ENCODE data around the gene DYNC2H1.

The DYNC2H1 gene

GRCh38 chr11:103279821-103280220 lies 170.6 kb downstream of the DYNC2H1 start:
- DNase-seq: no peak

- DNase-seq: no peak
Observed at GRCh38 chr11:103281301-103281700, 172.1 kb downstream of the DYNC2H1 start.

- DNase-seq: no peak
Observed at GRCh38 chr11:103284260-103284659, 175.0 kb downstream of the DYNC2H1 start.

- DNase-seq: no peak
Observed at GRCh38 chr11:103294516-103294915, 185.3 kb downstream of the DYNC2H1 start.

GRCh38 chr11:103295704-103296103 lies 186.5 kb downstream of the DYNC2H1 start:
- DNase-seq: no peak

GRCh38 chr11:103297900-103298299 lies 188.7 kb downstream of the DYNC2H1 start:
- no peak for DNase-seq

- DNase-seq: no peak
Observed at GRCh38 chr11:103315248-103315647, 206.0 kb downstream of the DYNC2H1 start.

GRCh38 chr11:103317118-103317517 lies 207.9 kb downstream of the DYNC2H1 start:
- DNase-seq: no peak

- DNase-seq: no peak
Observed at GRCh38 chr11:103322821-103323220, 213.6 kb downstream of the DYNC2H1 start.

GRCh38 chr11:103325686-103326069 lies 216.5 kb downstream of the DYNC2H1 start:
- no peak for DNase-seq

- peak in 2 of 5 experiments; percentile 9 to 75 for DNase-seq
Observed at GRCh38 chr11:103326070-103326794, 217.0 kb downstream of the DYNC2H1 start.

GRCh38 chr11:103327721-103328120 lies 218.5 kb downstream of the DYNC2H1 start:
- DNase-seq: no peak

- DNase-seq: peak in 1 of 5 experiments; percentile 47
Observed at GRCh38 chr11:103332409-103332808, 223.2 kb downstream of the DYNC2H1 start.

GRCh38 chr11:103338621-103339484 lies 229.6 kb downstream of the DYNC2H1 start:
- DNase-seq: peak in 1 of 5 experiments; percentile 2

- DNase-seq: no peak
Observed at GRCh38 chr11:103339485-103339857, 230.2 kb downstream of the DYNC2H1 start.

- DNase-seq: no peak
Observed at GRCh38 chr11:103340956-103341355, 231.7 kb downstream of the DYNC2H1 start.

GRCh38 chr11:103344886-103345285 lies 235.7 kb downstream of the DYNC2H1 start:
- no peak for DNase-seq

- no peak for DNase-seq
Observed at GRCh38 chr11:103349595-103349994, 240.4 kb downstream of the DYNC2H1 start.

GRCh38 chr11:103354656-103355055 lies 245.4 kb downstream of the DYNC2H1 start:
- no peak for DNase-seq

GRCh38 chr11:103358251-103358650 lies 249.0 kb downstream of the DYNC2H1 start:
- no peak for DNase-seq

GRCh38 chr11:103359216-103359615 lies 250.0 kb downstream of the DYNC2H1 start:
- DNase-seq: no peak

- no peak for DNase-seq
Observed at GRCh38 chr11:103364687-103365086, 255.5 kb downstream of the DYNC2H1 start.

- DNase-seq: no peak
Observed at GRCh38 chr11:103367650-103368049, 258.4 kb downstream of the DYNC2H1 start.

GRCh38 chr11:103368145-103368544 lies 258.9 kb downstream of the DYNC2H1 start:
- no peak for DNase-seq
